Lung (tissue), 12 donors: Measurements from ENCODE around the gene TMPRSS2. TPM values are rescaled to one million over a fixed set of nuclear protein-coding genes. Genes with fewer than 3 reads are reported as not detected.

Experiments
- ATAC-seq: fragments of 200-7000 bp; cut with Tn5 transposase; one replicate; pipeline ENCODE4 v1.9.1; 2020; ENCODE audit warnings: moderate number of reproducible peaks; ENCODE audit not compliant: insufficient read depth, low FRiP score
- DNase-seq, 3 donors: peaks; one replicate each; pipeline ENCODE4 v3.0.0-alpha.2; 2013 to 2017
- H3K27ac ChIP-seq, 2 donors: one replicate each; pipeline ENCODE4 v1.5.1; 2013; ENCODE audit warnings: mild to moderate bottlenecking in 2 of 2, moderate library complexity in 2 of 2, control low read depth in 1 of 2, inconsistent platforms in 1 of 2, low read depth in 1 of 2, low read length in 1 of 2
- H3K27me3 ChIP-seq, 3 donors: one replicate each; pipeline ENCODE4 v1.5.1; 2013; ENCODE audit warnings: low read length in 2 of 3; ENCODE audit not compliant: control insufficient read depth in 3 of 3, insufficient read depth in 3 of 3
- H3K36me3 ChIP-seq, 4 donors: one replicate each; pipeline ENCODE4 v1.5.1; 2013; ENCODE audit warnings: low read length in 4 of 4, mild to moderate bottlenecking in 1 of 4, moderate library complexity in 1 of 4; ENCODE audit not compliant: control insufficient read depth in 4 of 4, insufficient read depth in 4 of 4
- H3K4me1 ChIP-seq, 5 donors: one replicate each; pipeline ENCODE4 v1.5.1; 2013; ENCODE audit warnings: low read length in 5 of 5, mild to moderate bottlenecking in 2 of 5, moderate library complexity in 1 of 5; ENCODE audit not compliant: control insufficient read depth in 5 of 5, insufficient read depth in 5 of 5
- H3K4me3 ChIP-seq: one replicate; pipeline ENCODE4 v1.5.1; 2013; ENCODE audit warnings: mild to moderate bottlenecking, control low read depth, moderate library complexity
- H3K9ac ChIP-seq, 2 donors: one replicate each; pipeline ENCODE4 v1.5.1; 2013; ENCODE audit warnings: low read length in 2 of 2, control low read depth in 1 of 2; ENCODE audit not compliant: insufficient read depth in 1 of 2
- H3K9me3 ChIP-seq, 4 donors: one replicate each; pipeline ENCODE4 v1.5.1; 2013; ENCODE audit warnings: low read length in 3 of 4, mild to moderate bottlenecking in 1 of 4, moderate library complexity in 1 of 4; ENCODE audit not compliant: control insufficient read depth in 4 of 4, insufficient read depth in 3 of 4
- WGBS, 2 donors: extraction: QIAGEN DNeasy Blood & Tissue Kit; methylation state at CpG; one replicate each; pipeline ENCODE4 v1.1.7; 2013; 5-methylcytosine and 5-hydroxymethylcytosine counted together
- polyA plus RNA-seq, 2 donors: library from polyadenylated mRNA; stranded (reverse); fragments of 200-250 nt; gene quantifications; one replicate each; pipeline ENCODE4 v1.2.1, GENCODE V29; 2013
- total RNA-seq, 2 donors: library from RNA; depleted of rRNA in 1 of 2; stranded (reverse); fragments of >200 nt in 1 of 2; gene quantifications; one replicate each; pipeline ENCODE4 v1.2.1, GENCODE V29; 2014 to 2021
- TF ChIP-seq, protein P1 (sequence below): IDR thresholded peaks from 2 replicates; pipeline ENCODE4 v1.5.1; 2012; ENCODE audit warnings: mild to moderate bottlenecking; ENCODE audit errors: control extremely low read depth, extremely low read depth
- donor health status: control.
- donor health status: control.
- donor health status: Bipolar disorder and iron deficiency.
- donor health status: healthy.
- donor health status: DM: yes; HTN: yes; CAD: no.

TMPRSS2 gene
- total and polyA plus RNA-seq, 4 donors = 46.2 to 130 (median 72.2) TPM

DNA sequence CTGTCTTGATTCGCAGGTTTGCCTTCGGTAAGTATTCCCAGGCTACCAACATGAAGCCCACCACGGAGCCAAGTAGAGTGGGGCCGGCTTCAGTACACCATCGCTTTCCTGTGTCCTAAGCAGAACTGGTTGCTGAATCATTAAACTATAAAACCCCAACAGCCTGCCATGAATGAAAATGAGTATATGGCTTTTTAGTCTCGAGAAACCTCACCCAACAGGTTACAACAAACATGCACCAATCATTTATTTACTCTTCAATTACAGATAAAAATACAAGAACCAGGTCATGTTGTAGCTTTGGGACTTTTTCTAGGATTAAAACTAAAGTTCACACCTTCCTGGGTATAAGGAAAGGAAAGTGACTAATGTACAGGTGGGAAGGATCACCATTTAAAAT lies 7.6 kb downstream of the TMPRSS2 start:
- 73 to 83% methylated on average over 6 of the region's 6 CpGs for WGBS, 2 donors
- H3K4me1 ChIP-seq = peaks cover 0 to 9% (median 5%) of the 10 kb centered on the region in 5 donors
- H3K27ac ChIP-seq = no peak overlapping the region
- peaks cover 0 to 2% (median 0%) of the 10 kb centered on the region in 4 donors for H3K9me3 ChIP-seq
- ATAC-seq (no peak), DNase-seq (no peak)
- H3K4me3 ChIP-seq = no peak overlapping the region
- no peaks in the 10 kb centered on the region for H3K36me3 ChIP-seq
- TF ChIP-seq, protein P1, sequence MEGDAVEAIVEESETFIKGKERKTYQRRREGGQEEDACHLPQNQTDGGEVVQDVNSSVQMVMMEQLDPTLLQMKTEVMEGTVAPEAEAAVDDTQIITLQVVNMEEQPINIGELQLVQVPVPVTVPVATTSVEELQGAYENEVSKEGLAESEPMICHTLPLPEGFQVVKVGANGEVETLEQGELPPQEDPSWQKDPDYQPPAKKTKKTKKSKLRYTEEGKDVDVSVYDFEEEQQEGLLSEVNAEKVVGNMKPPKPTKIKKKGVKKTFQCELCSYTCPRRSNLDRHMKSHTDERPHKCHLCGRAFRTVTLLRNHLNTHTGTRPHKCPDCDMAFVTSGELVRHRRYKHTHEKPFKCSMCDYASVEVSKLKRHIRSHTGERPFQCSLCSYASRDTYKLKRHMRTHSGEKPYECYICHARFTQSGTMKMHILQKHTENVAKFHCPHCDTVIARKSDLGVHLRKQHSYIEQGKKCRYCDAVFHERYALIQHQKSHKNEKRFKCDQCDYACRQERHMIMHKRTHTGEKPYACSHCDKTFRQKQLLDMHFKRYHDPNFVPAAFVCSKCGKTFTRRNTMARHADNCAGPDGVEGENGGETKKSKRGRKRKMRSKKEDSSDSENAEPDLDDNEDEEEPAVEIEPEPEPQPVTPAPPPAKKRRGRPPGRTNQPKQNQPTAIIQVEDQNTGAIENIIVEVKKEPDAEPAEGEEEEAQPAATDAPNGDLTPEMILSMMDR = no peak
- no peak overlapping the region for H3K9ac ChIP-seq
- peaks cover 0 to 14% (median 2%) of the 10 kb centered on the region in 3 donors for H3K27me3 ChIP-seq

DNA sequence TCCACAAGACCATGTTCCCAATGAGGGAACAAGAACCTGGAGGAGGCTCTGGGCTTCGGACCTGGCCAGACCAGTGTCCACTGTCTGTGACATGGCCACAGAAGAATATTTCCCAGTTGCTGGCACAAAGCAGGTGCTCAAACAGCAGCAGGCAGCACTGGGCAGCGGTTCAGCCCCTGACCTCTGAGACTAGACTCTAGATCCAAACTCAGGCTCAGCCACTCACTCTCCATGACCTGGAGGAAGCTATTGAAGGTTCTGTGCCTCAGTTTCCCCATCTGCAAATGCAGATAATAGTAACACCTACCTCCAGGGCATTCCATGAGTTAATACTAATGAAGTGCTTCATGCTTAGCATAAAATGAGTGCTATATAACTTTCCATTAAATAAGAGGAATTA lies 8.0 kb downstream of the TMPRSS2 start:
- Histone ChIP-seq H3K9me3 (peaks cover 0 to 2% (median 0%) of the 10 kb centered on the region in 4 donors), H3K4me3 (no peak overlapping the region), H3K36me3 (no peaks in the 10 kb centered on the region), H3K4me1 (peaks cover 0 to 9% (median 5%) of the 10 kb centered on the region in 5 donors), H3K9ac (no peak overlapping the region), H3K27me3 (peaks cover 0 to 11% (median 0%) of the 10 kb centered on the region in 3 donors), H3K27ac (no peak overlapping the region)
- DNase-seq = no peak
- no peak for ATAC-seq
- whole genome bisulfite sequencing, 2 donors = 72 to 89% methylated on average over 2 of the region's 2 CpGs
- TF ChIP-seq, protein P1 = no peak

DNA sequence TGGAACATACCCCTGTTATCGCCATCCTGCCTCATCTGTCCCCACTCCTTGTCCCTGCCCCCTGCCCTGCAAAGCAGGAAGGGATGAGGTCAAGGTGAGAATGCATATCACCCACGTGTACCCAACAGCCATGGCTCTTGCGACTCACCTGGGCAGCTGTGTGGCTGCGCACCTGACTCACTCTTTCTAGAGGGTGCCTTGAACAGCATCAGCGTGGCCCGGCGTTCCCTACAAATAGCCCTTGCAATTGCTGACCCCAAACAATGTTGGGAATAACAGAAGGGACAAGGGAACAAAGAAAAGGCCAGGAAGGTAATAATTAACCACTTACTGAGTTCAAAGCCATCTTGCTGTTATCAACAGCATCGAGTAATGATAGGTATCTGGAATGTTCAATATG lies 10.2 kb downstream of the TMPRSS2 start:
- no peak for ATAC-seq
- Histone ChIP-seq H3K36me3 (peaks cover 0 to 5% (median 0%) of the 10 kb centered on the region in 4 donors), H3K27me3 (peaks cover 0 to 11% (median 0%) of the 10 kb centered on the region in 3 donors), H3K4me3 (no peak overlapping the region), H3K9me3 (peaks cover 0 to 2% (median 0%) of the 10 kb centered on the region in 4 donors), H3K4me1 (peaks cover 0 to 9% (median 5%) of the 10 kb centered on the region in 5 donors), H3K9ac (no peak overlapping the region), H3K27ac (peak overlapping the region in 1 of 2 donors; percentile 4)
- TF ChIP-seq, protein P1 = no peak
- DNase-seq = no peak
- 75 to 76% methylated on average over 8 of the region's 8 CpGs for WGBS, 2 donors

GRCh38 chr21:41497008-41497407 lies 10.9 kb downstream of the TMPRSS2 start:
- no peaks in the 10 kb centered on the region for H3K9me3 ChIP-seq
- peaks cover 0 to 5% (median 0%) of the 10 kb centered on the region in 4 donors for H3K36me3 ChIP-seq
- peaks cover 0 to 9% (median 5%) of the 10 kb centered on the region in 5 donors for H3K4me1 ChIP-seq
- ATAC-seq (no peak), DNase-seq (no peak)
- TF ChIP-seq, protein P1 = no peak
- no peak overlapping the region for H3K9ac ChIP-seq
- H3K4me3 ChIP-seq = no peak overlapping the region
- H3K27ac ChIP-seq = no peak overlapping the region
- peaks cover 0 to 4% (median 0%) of the 10 kb centered on the region in 3 donors for H3K27me3 ChIP-seq
- WGBS, 2 donors = 71 to 91% methylated on average over 6 of the region's 6 CpGs
